Subcutaneous adipose tissue (tissue), 4 donors: ENCODE data around the gene ZNF264. TPM values are rescaled to one million over a fixed set of nuclear protein-coding genes. Genes with fewer than 3 reads are reported as not detected.

ENCODE experiments used
- CTCF ChIP-seq: fragments of 450-650 bp; IDR thresholded peaks from one replicate; pipeline ENCODE4 v1.5.1; 2016; ENCODE audit warnings: low read depth, mild to moderate bottlenecking, control low read depth, antibody characterized with exemption, moderate library complexity
- total RNA-seq, 4 donors: library from RNA; depleted of rRNA; stranded (reverse); fragments of >200 nt; gene quantifications; one replicate each; pipeline ENCODE4 v1.1.0, GENCODE V29; 2016

The ZNF264 gene
- total RNA-seq, 4 donors from 2014 or later: 14.5 to 50.4 (median 26.3) TPM

DNA sequence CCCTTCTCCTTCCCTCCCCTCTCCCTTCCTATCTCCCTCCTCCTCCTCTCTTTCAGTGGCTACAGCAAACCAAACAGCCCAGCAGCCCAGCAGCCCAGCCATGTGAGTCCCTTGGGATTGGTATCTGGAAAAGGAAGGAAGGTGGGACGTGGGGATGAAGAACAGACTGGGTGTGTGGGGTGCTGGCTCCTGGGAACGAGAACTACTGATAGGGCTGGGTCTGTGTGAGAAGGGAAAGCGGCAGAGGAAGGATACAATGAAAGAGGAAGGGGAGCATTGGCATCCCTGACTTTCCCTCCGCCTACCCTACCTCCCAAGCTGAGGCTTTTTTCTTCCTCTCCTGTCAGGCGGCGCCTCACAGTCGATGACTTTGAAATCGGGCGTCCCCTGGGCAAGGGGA, 40.4 kb downstream of the ZNF264 start:
- TF ChIP-seq CTCF: no peak

DNA sequence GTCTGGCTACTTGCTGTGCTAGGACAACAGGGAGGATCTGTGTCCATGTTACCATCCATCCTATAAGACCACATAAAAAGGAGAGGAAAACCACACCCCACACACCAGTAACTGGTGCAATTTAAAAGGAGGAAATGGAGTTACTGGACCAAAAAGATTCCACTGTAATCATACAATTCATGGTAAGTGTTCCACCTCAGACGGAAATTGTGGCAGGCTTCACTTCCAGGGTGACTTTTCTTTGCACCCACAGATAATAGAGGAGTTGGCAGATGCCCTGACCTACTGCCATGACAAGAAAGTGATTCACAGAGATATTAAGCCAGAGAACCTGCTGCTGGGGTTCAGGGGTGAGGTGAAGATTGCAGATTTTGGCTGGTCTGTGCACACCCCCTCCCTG, 41.9 kb downstream of the ZNF264 start:
- no peak for TF ChIP-seq CTCF

- no peak for TF ChIP-seq CTCF
These were observed 48.6 kb downstream of the ZNF264 start for GRCh38 chr19:57239982-57240310.

- no peak for TF ChIP-seq CTCF
These were observed 49.2 kb downstream of the ZNF264 start, which contains the start of gene ZNF805 for GRCh38 chr19:57240311-57241090. TSS of gene ZNF805 (plus strand) at chr19:57240632. CDS start at chr19:57240892, 260 bp downstream.

- TF ChIP-seq CTCF: no peak
These were observed 49.9 kb downstream of the ZNF264 start for GRCh38 chr19:57241176-57241575.

- no peak for TF ChIP-seq CTCF
These were observed 51.5 kb downstream of the ZNF264 start for GRCh38 chr19:57242821-57243220.

DNA sequence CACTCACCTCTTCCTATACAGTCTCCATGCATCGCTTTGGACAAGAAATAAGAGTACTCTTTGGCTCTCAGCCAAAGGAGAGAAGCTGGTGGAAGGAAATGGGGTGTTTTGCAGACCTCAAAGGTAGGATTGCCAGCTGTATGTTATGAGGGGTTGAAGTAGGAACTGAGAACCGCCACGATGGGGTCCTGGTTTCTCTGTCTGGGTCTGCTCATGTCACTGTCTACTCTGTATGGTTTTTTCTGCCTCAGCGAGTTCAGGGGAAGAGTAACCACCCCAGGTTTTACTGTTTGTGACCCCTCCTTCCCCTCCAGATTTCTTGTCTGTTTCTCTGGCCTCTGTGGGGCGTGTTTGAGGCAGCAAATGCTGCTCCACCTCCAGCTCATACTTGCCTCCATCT, 53.2 kb downstream of the ZNF264 start:
- TF ChIP-seq CTCF: no peak
